Endodermal cell (in vitro differentiated cells): ENCODE measurements around the gene NRXN2. TPM values are rescaled to one million over a fixed set of nuclear protein-coding genes. Genes with fewer than 3 reads are reported as not detected.

Experiments used
- DNase-seq: peaks from one replicate; pipeline ENCODE4 v3.0.0-alpha.2; 2017
- H3K27ac ChIP-seq: 2 replicates; pipeline ENCODE4 v1.5.1; 2013; ENCODE audit warnings: mild to moderate bottlenecking, low read depth, low read length, moderate library complexity
- H3K27me3 ChIP-seq: 2 replicates; pipeline ENCODE4 v1.6.1; 2013; ENCODE audit warnings: mild to moderate bottlenecking, low read length, moderate library complexity; ENCODE audit not compliant: insufficient read depth, control insufficient read depth, poor library complexity, severe bottlenecking
- H3K36me3 ChIP-seq: 2 replicates; pipeline ENCODE4 v1.7.0; 2013; ENCODE audit warnings: mild to moderate bottlenecking, low read length, moderate library complexity; ENCODE audit not compliant: control insufficient read depth, insufficient read depth
- H3K4me1 ChIP-seq: one replicate; pipeline ENCODE4 v1.7.0; 2013; ENCODE audit warnings: low read length; ENCODE audit not compliant: control insufficient read depth, insufficient read depth
- H3K4me3 ChIP-seq: 2 replicates; pipeline ENCODE4 v1.5.1; 2013; ENCODE audit warnings: mild to moderate bottlenecking, low read length, moderate library complexity
- H3K9ac ChIP-seq: 2 replicates; pipeline ENCODE4 v1.6.1; 2013; ENCODE audit warnings: mild to moderate bottlenecking, low read length, moderate library complexity; ENCODE audit not compliant: poor library complexity, severe bottlenecking; ENCODE audit errors: extremely low read depth
- H3K9me3 ChIP-seq: 2 replicates; pipeline ENCODE4 v1.6.1; 2013; ENCODE audit warnings: mild to moderate bottlenecking, low read length, moderate library complexity; ENCODE audit not compliant: control insufficient read depth
- H3K27ac Mint-ChIP-seq: 2 replicates; pipeline ENCODE4 v1.8.0; 2020; ENCODE audit warnings: mixed read lengths
- H3K27me3 Mint-ChIP-seq: 2 replicates; pipeline ENCODE4 v1.8.0; 2021; ENCODE audit warnings: mild to moderate bottlenecking, mixed read lengths; ENCODE audit not compliant: insufficient read depth
- H3K36me3 Mint-ChIP-seq: 2 replicates; pipeline ENCODE4 v1.8.0; 2020; ENCODE audit warnings: low read depth, mixed read lengths
- H3K4me1 Mint-ChIP-seq: 2 replicates; pipeline ENCODE4 v1.8.0; 2020; ENCODE audit warnings: mixed read lengths
- H3K4me3 Mint-ChIP-seq: 2 replicates; pipeline ENCODE4 v1.8.0; 2020; ENCODE audit warnings: mild to moderate bottlenecking, moderate library complexity, mixed read lengths
- H3K9me3 Mint-ChIP-seq: 2 replicates; pipeline ENCODE4 v1.8.0; 2020; ENCODE audit warnings: mild to moderate bottlenecking, mixed read lengths
- CTCF ChIP-seq: fragments of 200-600 bp; sonication (generic); conservative IDR thresholded peaks from 2 replicates; pipeline ENCODE4 v1.5.0; 2021; ENCODE audit warnings: antibody characterized with exemption, mild to moderate bottlenecking
- WGBS, 2 experiments: methylation state at CpG; one replicate each; pipeline versions ENCODE4 v1.1.5 to v1.1.7; 2013; ENCODE audit warnings: missing lambda C conversion rate in 2 of 2, mixed read lengths in 1 of 2; ENCODE audit not compliant: insufficient coverage in 1 of 2, insufficient read length in 1 of 2; 5-methylcytosine and 5-hydroxymethylcytosine counted together
- total RNA-seq, 2 donors: library from RNA; stranded (reverse); fragmentation: NEBNext Ultra II Directional in 1 of 2; extraction: Animal tissue kit (Norgen Biotek cat#: 25700) in 1 of 2; gene quantifications; 2 replicates in 1 of 2; 3 replicates in 1 of 2; pipeline ENCODE4 v1.2.1, GENCODE V29; 2021

NRXN2 gene
- total RNA-seq, 2 donors from 2014 or later = 1.00 to 1.5 TPM

- TF ChIP-seq CTCF = no peak
- H3K27me3 ChIP-seq = peaks cover 7% of the 10 kb centered on the region
- no peak overlapping the region for H3K9ac ChIP-seq
- no peak overlapping the region for H3K4me3 ChIP-seq
- H3K27ac Mint-ChIP-seq = no peak overlapping the region
- no peak overlapping the region for H3K4me3 Mint-ChIP-seq
- no peaks in the 10 kb centered on the region for H3K36me3 Mint-ChIP-seq
- 89 to 93% methylated on average over 5 to 8 of the region's 9 CpGs for WGBS, 2 experiments
- DNase-seq = no peak
- peaks cover 56% of the 10 kb centered on the region for H3K27me3 Mint-ChIP-seq
- no peaks in the 10 kb centered on the region for H3K4me1 ChIP-seq
- no peaks in the 10 kb centered on the region for H3K9me3 ChIP-seq
- peaks cover 4% of the 10 kb centered on the region for H3K4me1 Mint-ChIP-seq
- no peaks in the 10 kb centered on the region for H3K9me3 Mint-ChIP-seq
- H3K36me3 ChIP-seq = no peaks in the 10 kb centered on the region
- no peak overlapping the region for H3K27ac ChIP-seq
These were observed 36.4 kb downstream of the NRXN2 start for GRCh38 chr11:64686466-64687170.

DNA sequence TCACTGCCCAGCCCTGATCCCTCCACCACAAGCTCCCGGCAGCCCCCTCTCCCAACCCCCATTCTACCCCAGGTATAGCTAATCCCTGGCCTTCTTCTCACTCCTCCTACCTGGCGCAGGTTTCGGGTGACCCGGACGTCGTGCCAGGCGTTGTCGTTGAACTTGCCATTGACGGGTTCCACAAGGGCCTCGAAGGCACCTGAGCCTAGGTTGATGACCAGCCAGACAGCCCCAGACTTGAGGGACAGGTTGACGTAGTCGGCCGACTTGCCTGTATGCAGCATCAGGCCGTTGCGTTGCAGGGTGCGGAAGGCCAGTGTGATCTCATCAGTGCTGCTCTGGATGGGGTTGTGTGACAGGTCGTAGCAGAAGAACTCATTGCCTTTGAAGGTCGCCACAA, 37.5 kb downstream of the NRXN2 start:
- Mint-ChIP-seq H3K4me1 (peaks cover 10% of the 10 kb centered on the region), H3K27me3 (peaks cover 52% of the 10 kb centered on the region), H3K27ac (no peak overlapping the region), H3K9me3 (no peaks in the 10 kb centered on the region), H3K4me3 (no peak overlapping the region), H3K36me3 (no peaks in the 10 kb centered on the region)
- DNase-seq = no peak
- H3K36me3 ChIP-seq = no peaks in the 10 kb centered on the region
- 94 to 98% methylated on average over 16 to 18 of the region's 18 CpGs for WGBS, 2 experiments
- H3K9me3 ChIP-seq = no peaks in the 10 kb centered on the region
- H3K27me3 ChIP-seq = no peaks in the 10 kb centered on the region
- H3K9ac ChIP-seq = no peak overlapping the region
- H3K27ac ChIP-seq = no peak overlapping the region
- no peak for TF ChIP-seq CTCF
- no peaks in the 10 kb centered on the region for H3K4me1 ChIP-seq
- no peak overlapping the region for H3K4me3 ChIP-seq

GRCh38 chr11:64684357-64684756, 38.6 kb downstream of the NRXN2 start:
- TF ChIP-seq CTCF = no peak
- Mint-ChIP-seq H3K4me1 (peaks cover 10% of the 10 kb centered on the region), H3K27ac (no peak overlapping the region), H3K4me3 (no peak overlapping the region), H3K9me3 (no peaks in the 10 kb centered on the region), H3K36me3 (no peaks in the 10 kb centered on the region), H3K27me3 (peaks cover 60% of the 10 kb centered on the region)
- Histone ChIP-seq H3K4me3 (no peak overlapping the region), H3K9ac (no peak overlapping the region), H3K36me3 (no peaks in the 10 kb centered on the region), H3K27me3 (no peaks in the 10 kb centered on the region), H3K4me1 (no peaks in the 10 kb centered on the region), H3K9me3 (no peaks in the 10 kb centered on the region), H3K27ac (no peak overlapping the region)
- 86 to 87% methylated on average over 8 of the region's 8 CpGs for WGBS, 2 experiments
- DNase-seq = no peak
